GM12892 (cell line): ENCODE data around the gene TBC1D24.
"Not testable (repeated sequence)": the region's sequence is repeated elsewhere in the genome, so short reads cannot be mapped to it uniquely, and the experiment has no call there.

Source experiments
- DNase-seq: peaks from one replicate; pipeline ENCODE4 v3.0.0; 2011; ENCODE audit not compliant: insufficient read length
- FAIRE-seq: peaks from 2 replicates; lab custom pipeline; 2011; peaks lifted over from hg19 to GRCh38; lab: Jason Lieb, UNC

The TBC1D24 gene

GRCh38 chr16:2554709-2555425, 79.9 kb downstream of the TBC1D24 start:
- not testable (repeated sequence) for FAIRE-seq, DNase-seq
